ENCODE results near the gene POLDIP2.

The POLDIP2 gene

GRCh38 chr17:28324267-28324745 lies 33.0 kb downstream of the POLDIP2 start:
- H3K4ac ChIP-seq (ENCODE audit: low read depth, low read length), result peak overlapping the region; percentile 57
- no peak overlapping the region for H3K18ac ChIP-seq (ENCODE audit: low read length)
- no peak overlapping the region for H2AK5ac ChIP-seq (ENCODE audit: low read length)
- no peak overlapping the region for H3K14ac ChIP-seq (ENCODE audit: low read length)
- no peak overlapping the region for H3K27ac ChIP-seq (ENCODE audit: low read depth, low read length)
- no peak overlapping the region for H2BK5ac ChIP-seq (ENCODE audit: low read depth, low read length, poor library complexity)
- peaks cover 30% of the 10 kb centered on the region for H3K79me2 ChIP-seq (ENCODE audit: control insufficient read depth, insufficient read depth, low read length, poor library complexity)
- no peak overlapping the region for H4K12ac ChIP-seq (ENCODE audit: low read depth, low read length)
- WGBS (ENCODE audit: extremely low coverage, insufficient coverage, insufficient read length), result no CpG with 5 or more reads among the region's 5 CpGs
- H3K36me3 ChIP-seq (ENCODE audit: control insufficient read depth in 1 of 2, insufficient read depth in 2 of 2, low read length in 2 of 2), result peaks cover 17 to 27% of the 10 kb centered on the region in 2 experiments
- H3K23ac ChIP-seq (ENCODE audit: low read length), result no peak overlapping the region
- H3K79me1 ChIP-seq (ENCODE audit: low read length), result peaks cover 4% of the 10 kb centered on the region
- H3K27me3 ChIP-seq (ENCODE audit: insufficient read depth, low read length), result no peaks in the 10 kb centered on the region
- H2BK12ac ChIP-seq (ENCODE audit: low read length), result no peak overlapping the region
- no peak overlapping the region for H3K4me3 ChIP-seq (ENCODE audit: low read depth, low read length)
- no peak overlapping the region for H2AFZ ChIP-seq (ENCODE audit: insufficient read depth, low read length, poor library complexity)
- H3K9me3 ChIP-seq (ENCODE audit: insufficient read depth, low read depth, low read length), result no peaks in the 10 kb centered on the region
- H4K8ac ChIP-seq (ENCODE audit: low read depth, low read length), result no peak overlapping the region
- H3K9ac ChIP-seq (ENCODE audit: low read length), result no peak overlapping the region
- H4K91ac ChIP-seq (ENCODE audit: low read depth, low read length), result no peak overlapping the region
- no peak for DNase-seq
- H3K4me2 ChIP-seq (ENCODE audit: low read length), result no peak overlapping the region
- H2BK120ac ChIP-seq (ENCODE audit: insufficient read depth, low read length, poor library complexity), result no peak overlapping the region
- H3K4me1 ChIP-seq (ENCODE audit: control insufficient read depth in 1 of 2, insufficient read depth in 2 of 2, low read length in 2 of 2), result peaks cover 24 to 34% of the 10 kb centered on the region in 2 experiments

DNA sequence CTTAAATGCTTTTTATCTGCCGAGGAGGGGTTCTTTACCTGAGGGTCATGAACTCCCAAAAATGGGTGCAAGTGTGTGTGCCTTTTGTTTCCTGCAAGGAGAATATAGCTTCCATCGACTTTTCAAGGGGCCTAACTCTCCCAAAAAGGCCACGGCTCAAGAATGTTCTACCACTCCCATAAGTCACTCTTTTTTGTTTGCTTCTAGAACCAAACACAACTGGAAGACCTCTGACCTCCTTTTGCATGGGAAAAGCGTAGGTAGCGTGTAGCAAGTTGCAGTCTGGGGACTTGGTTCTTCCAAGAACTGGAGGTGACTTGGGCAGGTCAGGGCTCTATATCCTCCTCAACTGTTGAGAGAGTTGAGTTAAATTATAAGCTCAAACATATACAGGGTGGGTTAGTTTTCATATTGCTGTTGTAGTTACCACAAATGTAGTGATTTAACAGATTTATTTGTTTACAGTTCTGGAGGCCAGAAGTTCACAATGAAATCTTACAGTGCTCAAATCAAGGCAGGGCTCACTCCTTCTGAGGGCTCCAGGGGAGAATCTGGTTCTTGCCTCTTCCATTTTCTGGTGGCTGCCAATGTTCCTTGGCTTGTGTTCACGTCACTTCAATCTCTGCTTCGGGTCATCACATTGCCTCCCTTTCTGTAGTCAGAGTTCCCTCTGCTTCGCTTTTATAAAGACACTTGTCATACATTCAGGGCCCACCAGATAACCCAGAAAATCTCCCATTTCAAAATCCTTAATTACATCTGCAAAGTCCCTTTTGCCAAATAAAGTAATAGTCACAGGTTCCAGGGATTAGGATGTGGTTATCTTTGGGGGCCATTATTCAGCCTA lies 36.9 kb downstream of the POLDIP2 start:
- peaks cover 3 to 7% of the 10 kb centered on the region in 2 experiments for H3K36me3 ChIP-seq (ENCODE audit: control insufficient read depth in 1 of 2, insufficient read depth in 2 of 2, low read length in 2 of 2)
- H4K91ac ChIP-seq (ENCODE audit: low read depth, low read length), result peak overlapping the region; percentile 4
- no peak overlapping the region for H3K18ac ChIP-seq (ENCODE audit: low read length)
- no peaks in the 10 kb centered on the region for H3K9me3 ChIP-seq (ENCODE audit: insufficient read depth, low read depth, low read length)
- no peak overlapping the region for H3K23ac ChIP-seq (ENCODE audit: low read length)
- H2AK5ac ChIP-seq (ENCODE audit: low read length), result no peak overlapping the region
- no peaks in the 10 kb centered on the region for H3K27me3 ChIP-seq (ENCODE audit: insufficient read depth, low read length)
- H3K4me3 ChIP-seq (ENCODE audit: low read depth, low read length), result peak overlapping the region; percentile 65
- no peak overlapping the region for H3K14ac ChIP-seq (ENCODE audit: low read length)
- H2BK12ac ChIP-seq (ENCODE audit: low read length), result no peak overlapping the region
- H2BK120ac ChIP-seq (ENCODE audit: insufficient read depth, low read length, poor library complexity), result no peak overlapping the region
- H3K4me2 ChIP-seq (ENCODE audit: low read length), result peak overlapping the region; percentile 82
- no peak for DNase-seq
- peak overlapping the region; percentile 98 for H3K4ac ChIP-seq (ENCODE audit: low read depth, low read length)
- H3K79me2 ChIP-seq (ENCODE audit: control insufficient read depth, insufficient read depth, low read length, poor library complexity), result peaks cover 33% of the 10 kb centered on the region
- no peak overlapping the region for H4K8ac ChIP-seq (ENCODE audit: low read depth, low read length)
- peaks cover 14% of the 10 kb centered on the region for H3K79me1 ChIP-seq (ENCODE audit: low read length)
- peak overlapping the region; percentile 4 for H2BK5ac ChIP-seq (ENCODE audit: low read depth, low read length, poor library complexity)
- no peak overlapping the region for H3K9ac ChIP-seq (ENCODE audit: low read length)
- no peak overlapping the region for H2AFZ ChIP-seq (ENCODE audit: insufficient read depth, low read length, poor library complexity)
- no CpG with 5 or more reads among the region's 8 CpGs for WGBS (ENCODE audit: extremely low coverage, insufficient coverage, insufficient read length)
- peak overlapping the region; percentile 28 for H3K27ac ChIP-seq (ENCODE audit: low read depth, low read length)
- H4K12ac ChIP-seq (ENCODE audit: low read depth, low read length), result no peak overlapping the region
- H3K4me1 ChIP-seq (ENCODE audit: control insufficient read depth in 1 of 2, insufficient read depth in 2 of 2, low read length in 2 of 2), result peaks cover 24 to 27% of the 10 kb centered on the region in 2 experiments

DNA sequence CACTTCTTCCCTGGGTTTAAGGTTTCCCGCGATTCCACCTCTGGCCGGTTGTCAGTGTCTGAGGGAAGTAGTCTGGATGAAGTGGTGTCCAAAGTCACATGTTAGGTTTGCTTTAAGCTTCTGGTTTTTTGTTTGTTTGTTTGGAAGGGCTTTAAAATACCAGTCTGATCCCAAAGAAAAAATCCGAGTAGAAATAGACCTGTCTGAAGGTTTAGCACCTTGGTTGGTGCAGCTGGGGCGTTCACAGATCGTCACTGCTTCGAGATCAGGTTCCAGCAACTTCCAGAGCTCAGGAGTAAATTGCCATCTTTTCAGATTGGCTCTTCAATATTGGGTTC lies 37.8 kb downstream of the POLDIP2 start:
- no CpG with 5 or more reads among the region's 7 CpGs for WGBS (ENCODE audit: extremely low coverage, insufficient coverage, insufficient read length)
- Histone ChIP-seq H4K91ac (ENCODE audit: low read depth, low read length) (peak overlapping the region; percentile 77), H2BK120ac (ENCODE audit: insufficient read depth, low read length, poor library complexity) (peak overlapping the region; percentile 64), H4K8ac (ENCODE audit: low read depth, low read length) (peak overlapping the region; percentile 59), H3K79me2 (ENCODE audit: control insufficient read depth, insufficient read depth, low read length, poor library complexity) (peaks cover 33% of the 10 kb centered on the region), H3K4me1 (ENCODE audit: control insufficient read depth in 1 of 2, insufficient read depth in 2 of 2, low read length in 2 of 2) (peaks cover 23 to 27% of the 10 kb centered on the region in 2 experiments), H3K18ac (ENCODE audit: low read length) (peak overlapping the region; percentile 31), H3K9ac (ENCODE audit: low read length) (peak overlapping the region; percentile 87), H2AK5ac (ENCODE audit: low read length) (peak overlapping the region; percentile 55), H3K4me2 (ENCODE audit: low read length) (peak overlapping the region; percentile 82), H2AFZ (ENCODE audit: insufficient read depth, low read length, poor library complexity) (peak overlapping the region; percentile 9), H3K9me3 (ENCODE audit: insufficient read depth, low read depth, low read length) (no peaks in the 10 kb centered on the region), H4K12ac (ENCODE audit: low read depth, low read length) (no peak overlapping the region), H3K27ac (ENCODE audit: low read depth, low read length) (peak overlapping the region; percentile 43), H3K14ac (ENCODE audit: low read length) (peak overlapping the region; percentile 75), H2BK12ac (ENCODE audit: low read length) (peak overlapping the region; percentile 1), H3K27me3 (ENCODE audit: insufficient read depth, low read length) (no peaks in the 10 kb centered on the region), H3K79me1 (ENCODE audit: low read length) (peaks cover 14% of the 10 kb centered on the region), H2BK5ac (ENCODE audit: low read depth, low read length, poor library complexity) (peak overlapping the region; percentile 35), H3K36me3 (ENCODE audit: control insufficient read depth in 1 of 2, insufficient read depth in 2 of 2, low read length in 2 of 2) (peaks cover 3 to 5% of the 10 kb centered on the region in 2 experiments), H3K4me3 (ENCODE audit: low read depth, low read length) (peak overlapping the region; percentile 74), H3K23ac (ENCODE audit: low read length) (no peak overlapping the region), H3K4ac (ENCODE audit: low read depth, low read length) (peak overlapping the region; percentile 89)
- DNase-seq, result no peak

DNA sequence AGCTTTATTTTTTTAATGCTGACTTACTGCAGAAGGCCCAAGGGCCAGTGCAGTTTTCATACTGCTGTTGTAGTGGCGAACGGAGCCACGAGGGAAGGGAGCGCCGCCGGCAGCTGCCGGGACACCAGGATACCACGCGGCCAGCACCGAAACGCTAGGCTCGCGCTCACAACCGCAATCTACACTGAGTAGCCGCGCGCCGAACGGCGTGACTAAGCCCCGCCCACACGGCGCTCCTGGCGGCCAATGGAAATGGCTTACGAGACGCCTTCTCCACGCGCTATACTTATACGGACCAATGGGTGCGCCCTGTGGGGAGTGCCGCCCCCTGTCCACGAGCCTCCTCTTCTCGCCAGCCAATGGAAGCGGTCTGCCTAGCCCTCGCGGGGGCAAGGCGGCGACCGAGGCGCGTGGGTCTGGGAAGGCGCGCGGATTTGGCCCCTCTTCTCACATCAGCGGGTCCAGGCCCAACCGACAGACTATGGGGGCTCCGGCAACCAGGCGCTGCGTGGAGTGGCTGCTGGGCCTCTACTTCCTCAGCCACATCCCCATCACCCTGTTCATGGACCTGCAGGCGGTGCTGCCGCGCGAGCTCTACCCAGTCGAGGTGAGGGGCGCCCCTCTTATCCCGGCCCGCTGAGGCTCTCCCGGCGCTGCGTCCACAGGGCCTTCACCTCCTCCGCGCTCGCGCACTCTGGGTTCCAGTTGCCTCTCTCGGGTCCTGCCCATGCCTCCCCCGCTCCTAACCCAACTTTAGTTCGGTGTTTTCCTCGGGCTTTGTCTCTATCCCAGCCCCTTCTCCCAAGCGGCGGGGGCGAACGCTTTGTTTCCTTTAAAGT lies 38.3 kb downstream of the POLDIP2 start, which contains the start of gene TMEM97:
TMEM97 (plus strand) TSS at position 442 of the 839 bp plus-strand sequence; CDS start at position 482, 40 bp downstream.
- H3K79me2 ChIP-seq (ENCODE audit: control insufficient read depth, insufficient read depth, low read length, poor library complexity), result peaks cover 33% of the 10 kb centered on the region
- H3K9me3 ChIP-seq (ENCODE audit: insufficient read depth, low read depth, low read length), result no peaks in the 10 kb centered on the region
- peak within 1 kb of the TSS; percentile 87 for H3K9ac ChIP-seq (ENCODE audit: low read length)
- DNase-seq, result peak; percentile 98 to 99
- peak within 1 kb of the TSS; percentile 64 for H2BK120ac ChIP-seq (ENCODE audit: insufficient read depth, low read length, poor library complexity)
- peak within 1 kb of the TSS; percentile 74 for H3K4me3 ChIP-seq (ENCODE audit: low read depth, low read length)
- peaks cover 3 to 5% of the 10 kb centered on the region in 2 experiments for H3K36me3 ChIP-seq (ENCODE audit: control insufficient read depth in 1 of 2, insufficient read depth in 2 of 2, low read length in 2 of 2)
- H4K8ac ChIP-seq (ENCODE audit: low read depth, low read length), result peak within 1 kb of the TSS; percentile 59
- no peaks in the 10 kb centered on the region for H3K27me3 ChIP-seq (ENCODE audit: insufficient read depth, low read length)
- H3K79me1 ChIP-seq (ENCODE audit: low read length), result peaks cover 14% of the 10 kb centered on the region
- peak within 1 kb of the TSS; percentile 72 for H4K12ac ChIP-seq (ENCODE audit: low read depth, low read length)
- peak within 1 kb of the TSS; percentile 77 for H4K91ac ChIP-seq (ENCODE audit: low read depth, low read length)
- peak within 1 kb of the TSS; percentile 90 for H3K4me2 ChIP-seq (ENCODE audit: low read length)
- H3K14ac ChIP-seq (ENCODE audit: low read length), result peak within 1 kb of the TSS; percentile 77
- peaks cover 23 to 27% of the 10 kb centered on the region in 2 experiments for H3K4me1 ChIP-seq (ENCODE audit: control insufficient read depth in 1 of 2, insufficient read depth in 2 of 2, low read length in 2 of 2)
- peak within 1 kb of the TSS; percentile 43 for H3K27ac ChIP-seq (ENCODE audit: low read depth, low read length)
- H2AK5ac ChIP-seq (ENCODE audit: low read length), result peak within 1 kb of the TSS; percentile 56
- peak within 1 kb of the TSS; percentile 98 for H3K4ac ChIP-seq (ENCODE audit: low read depth, low read length)
- H2AFZ ChIP-seq (ENCODE audit: insufficient read depth, low read length, poor library complexity), result peak within 1 kb of the TSS; percentile 28
- no peak within 1 kb of the TSS for H3K23ac ChIP-seq (ENCODE audit: low read length)
- H2BK5ac ChIP-seq (ENCODE audit: low read depth, low read length, poor library complexity), result peak within 1 kb of the TSS; percentile 35
- peak within 1 kb of the TSS; percentile 38 for H3K18ac ChIP-seq (ENCODE audit: low read length)
- H2BK12ac ChIP-seq (ENCODE audit: low read length), result peak within 1 kb of the TSS; percentile 1
- no CpG with 5 or more reads among the region's 72 CpGs for WGBS (ENCODE audit: extremely low coverage, insufficient coverage, insufficient read length)

All from trophoblast cell (in vitro differentiated cells and primary cell).